HepG2 (cell line): ENCODE measurements around the gene C12orf43. TPM values are rescaled to one million over a fixed set of nuclear protein-coding genes. Genes with fewer than 3 reads are reported as not detected.

Experiments
- ATAC-seq: fragments of 200-7000 bp; cut with Tn5 transposase; 3 replicates; pipeline ENCODE4 v1.9.1; 2020; ENCODE audit warnings: mild to moderate bottlenecking, moderate library complexity
- BruUV-seq: library from RNA; stranded (reverse); fragments of 400-500 nt; replicated peaks from 2 replicates; lab custom pipeline; 2021; lab: Mats Ljungman, UMichigan
- CTCF ChIA-PET: fragments of 300-600 bp; formaldehyde crosslinking; extraction: SDS; loops from one replicate; lab custom pipeline; 2021; ENCODE audit warnings: low total read pairs, inconsistent platforms, low intra/inter-chr PET ratio; lab: Yijun Ruan, JAX
- POLR2A ChIA-PET: fragments of 350-600 bp; sonication (Branson Sonifier 250); formaldehyde crosslinking; loops from one replicate; lab custom pipeline; 2020; ENCODE audit warnings: antibody characterized with exemption, inconsistent platforms; lab: Yijun Ruan, JAX
- DNase-seq: peaks from one replicate; pipeline ENCODE4 v3.0.0-alpha.2; 2015; ENCODE audit warnings: low spot score
- FAIRE-seq: peaks from 3 replicates; lab custom pipeline; 2011; peaks lifted over from hg19 to GRCh38; lab: Jason Lieb, UNC
- H2AFZ ChIP-seq: one replicate; pipeline ENCODE4 v1.6.1; 2011; ENCODE audit warnings: low read length, inconsistent platforms
- H3K27ac ChIP-seq: fragments of 300-600 bp; 3 replicates; pipeline ENCODE4 v1.8.0; 2011; ENCODE audit warnings: mixed run types, mild to moderate bottlenecking, mixed read lengths, low read length, inconsistent platforms; ENCODE audit not compliant: insufficient read depth; ENCODE audit errors: extremely low read length
- H3K27me3 ChIP-seq, 2 experiments: fragments of 200-600 bp in 1 of 2; 2 replicates in 1 of 2; 3 replicates in 1 of 2; pipeline versions ENCODE4 v1.6.0 to v1.8.0; 2011; ENCODE audit warnings: low read length in 2 of 2, mild to moderate bottlenecking in 2 of 2, moderate library complexity in 2 of 2, inconsistent platforms in 1 of 2; ENCODE audit not compliant: insufficient read depth in 2 of 2, control insufficient read depth in 1 of 2
- H3K36me3 ChIP-seq, 2 experiments: fragments of 200-600 bp in 1 of 2; replicated peaks in 1 of 2; 2 replicates in 1 of 2; 3 replicates in 1 of 2; pipeline versions ENCODE4 v1.5.1 to v1.8.0; 2011; ENCODE audit warnings: low read length in 2 of 2, inconsistent platforms in 1 of 2; ENCODE audit not compliant: insufficient read depth in 2 of 2, control insufficient read depth in 1 of 2
- H3K4me1 ChIP-seq: 2 replicates; pipeline ENCODE4 v1.5.1; 2012; ENCODE audit warnings: low read length, inconsistent platforms; ENCODE audit not compliant: insufficient read depth
- H3K4me2 ChIP-seq: 2 replicates; pipeline ENCODE4 v1.6.0; 2011; ENCODE audit warnings: low read depth, low read length, inconsistent platforms
- H3K4me3 ChIP-seq, 3 experiments: fragments of 200-600 bp in 1 of 3; sonication (generic), shearing (Covaris generic) in 1 of 3; replicated peaks in 1 of 3; 2 replicates each; pipeline ENCODE4 v1.5.1; 2011 to 2016; ENCODE audit warnings: low read length in 3 of 3, inconsistent platforms in 2 of 3, low read depth in 2 of 3, mild to moderate bottlenecking in 2 of 3, control low read depth in 1 of 3, mixed read lengths in 1 of 3; ENCODE audit not compliant: insufficient read depth in 1 of 3
- H3K79me2 ChIP-seq: one replicate; pipeline ENCODE4 v1.6.1; 2011; ENCODE audit warnings: low read length, inconsistent platforms; ENCODE audit not compliant: insufficient read depth
- H3K9ac ChIP-seq: 2 replicates; pipeline ENCODE4 v1.6.0; 2011; ENCODE audit warnings: mild to moderate bottlenecking, low read depth, low read length, inconsistent platforms; ENCODE audit not compliant: insufficient read depth
- H3K9me3 ChIP-seq: 2 replicates; pipeline ENCODE4 v1.5.1; 2012; ENCODE audit warnings: mild to moderate bottlenecking, low read length
- H4K20me1 ChIP-seq: 2 replicates; pipeline ENCODE4 v1.6.0; 2011; ENCODE audit warnings: inconsistent platforms, mild to moderate bottlenecking, low read length, moderate library complexity; ENCODE audit not compliant: insufficient read depth
- BCL6 ChIP-seq: IDR thresholded peaks from 2 replicates; pipeline ENCODE4 v1.6.1; 2016; ENCODE audit warnings: missing genetic modification reagents, missing compliant biosample characterization
- FLYWCH1 ChIP-seq: sonication (generic); formaldehyde crosslinking; IDR thresholded peaks from 2 replicates; pipeline ENCODE4 v1.8.1; 2023; ENCODE audit warnings: mild to moderate bottlenecking, missing genetic modification reagents
- FOXP1 ChIP-seq, 2 experiments: fragments of 450-650 bp in 1 of 2; IDR thresholded peaks; 2 replicates each; pipeline ENCODE4 v1.6.1; 2017 to 2018; ENCODE audit warnings: antibody characterized with exemption in 1 of 2
- MEF2D ChIP-seq: sonication (generic); formaldehyde crosslinking; IDR thresholded peaks from 2 replicates; pipeline ENCODE4 v1.5.1; 2020; ENCODE audit warnings: mild to moderate bottlenecking, missing genetic modification reagents
- NFATC3 ChIP-seq: sonication (generic); formaldehyde crosslinking; IDR thresholded peaks from 2 replicates; pipeline ENCODE4 v1.5.1; 2020; ENCODE audit warnings: mild to moderate bottlenecking, missing genetic modification reagents
- NRL ChIP-seq: sonication (generic); formaldehyde crosslinking; IDR thresholded peaks from 2 replicates; pipeline ENCODE4 v1.5.0; 2020; ENCODE audit warnings: missing genetic modification reagents, mild to moderate bottlenecking, moderate library complexity, borderline replicate concordance
- PHB2 ChIP-seq: fragments of 450-650 bp; IDR thresholded peaks from 2 replicates; pipeline ENCODE4 v1.6.1; 2018; ENCODE audit not compliant: partially characterized antibody
- POGK ChIP-seq: sonication (generic); formaldehyde crosslinking; conservative IDR thresholded peaks from 2 replicates; pipeline ENCODE4 v1.8.0; 2022; ENCODE audit warnings: mild to moderate bottlenecking, moderate library complexity, missing genetic modification reagents
- SKIL ChIP-seq: sonication (generic); formaldehyde crosslinking; IDR thresholded peaks from 2 replicates; pipeline ENCODE4 v1.8.0; 2022; ENCODE audit warnings: missing genetic modification reagents, mild to moderate bottlenecking, moderate library complexity, borderline replicate concordance
- ZNF574 ChIP-seq: sonication (generic); formaldehyde crosslinking; IDR thresholded peaks from 2 replicates; pipeline ENCODE4 v1.4.0; 2020; ENCODE audit warnings: missing genetic modification reagents
- ZNF776 ChIP-seq: sonication (generic); formaldehyde crosslinking; IDR thresholded peaks from 2 replicates; pipeline ENCODE4 v1.4.0; 2020; ENCODE audit warnings: mild to moderate bottlenecking, missing genetic modification reagents
- WGBS: methylation state at CpG from one replicate; pipeline ENCODE4 v1.1.6; 2017; ENCODE audit warnings: low lambda C conversion rate; 5-methylcytosine and 5-hydroxymethylcytosine counted together
- in situ Hi-C: cut with HindIII; loops from 2 replicates; pipeline ENCODE4 v1.10.0; 2017; ENCODE audit warnings: low pct_unique_long_range_greater_than_20kb; ENCODE audit not compliant: extremely low pct_ligation_motif_present
- intact Hi-C: fragments of 100-400 bp; cut with micrococcal nuclease; formaldehyde crosslinking; loops from one replicate; pipeline ENCODE4 v1.10.0; 2022; ENCODE audit not compliant: unreplicated experiment
- polyA plus RNA-seq, 8 experiments: library from polyadenylated mRNA; depleted of rRNA in 3 of 8; stranded (reverse) in 7 of 8; unstranded in 1 of 8; fragments of >200 nt; fragmentation: Illumina TruSeq in 4 of 8; extraction: Trizol in 4 of 8; gene quantifications; 2 replicates each; pipeline versions ENCODE4 v1.2.1 to v1.2.3, GENCODE V29; 2011 to 2016; ENCODE audit warnings: low read depth in 4 of 8, missing spikeins in 1 of 8, mixed read lengths in 1 of 8; ENCODE audit not compliant: insufficient read depth in 1 of 8
- total RNA-seq, 5 experiments: library from RNA; depleted of rRNA; stranded (reverse); fragments of >200 nt; fragmentation: Illumina TruSeq; extraction: Trizol; gene quantifications; 2 replicates each; pipeline ENCODE4 v1.2.3, GENCODE V29; 2016; ENCODE audit warnings: low read depth in 1 of 5
- TF ChIP-seq, protein P1 (sequence below), 2 experiments: fragments of 450-650 bp in 1 of 2; sonication (generic) in 1 of 2; formaldehyde crosslinking; IDR thresholded peaks; 2 replicates each; pipeline versions ENCODE4 v1.5.0 to v1.8.0; 2020 to 2022; ENCODE audit warnings: mild to moderate bottlenecking in 1 of 2, missing genetic modification reagents in 1 of 2

Gene C12orf43
- total and polyA plus RNA-seq, 2 of the 13 experiments (the other 11 are each of a cell fraction or from before 2014, with no cell fraction given), result 7.9 to 11.1 TPM

- TF ChIP-seq, protein P1, sequence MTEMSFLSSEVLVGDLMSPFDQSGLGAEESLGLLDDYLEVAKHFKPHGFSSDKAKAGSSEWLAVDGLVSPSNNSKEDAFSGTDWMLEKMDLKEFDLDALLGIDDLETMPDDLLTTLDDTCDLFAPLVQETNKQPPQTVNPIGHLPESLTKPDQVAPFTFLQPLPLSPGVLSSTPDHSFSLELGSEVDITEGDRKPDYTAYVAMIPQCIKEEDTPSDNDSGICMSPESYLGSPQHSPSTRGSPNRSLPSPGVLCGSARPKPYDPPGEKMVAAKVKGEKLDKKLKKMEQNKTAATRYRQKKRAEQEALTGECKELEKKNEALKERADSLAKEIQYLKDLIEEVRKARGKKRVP (CRISPR knock-in tag; IDR thresholded peaks at IDR 0.05), result no peak
- TF ChIP-seq FOXP1 (IDR thresholded peaks at IDR 0.05) (no peak), FOXP1 (CRISPR knock-in tag; IDR thresholded peaks at IDR 0.05) (peak; percentile 42), SKIL (peak; percentile 42; the same call in 1 of the 2 replicates), PHB2 (no peak)
Measured at GRCh38 chr12:121026274-121027045, 10.2 kb upstream of the C12orf43 start (continued).

DNA sequence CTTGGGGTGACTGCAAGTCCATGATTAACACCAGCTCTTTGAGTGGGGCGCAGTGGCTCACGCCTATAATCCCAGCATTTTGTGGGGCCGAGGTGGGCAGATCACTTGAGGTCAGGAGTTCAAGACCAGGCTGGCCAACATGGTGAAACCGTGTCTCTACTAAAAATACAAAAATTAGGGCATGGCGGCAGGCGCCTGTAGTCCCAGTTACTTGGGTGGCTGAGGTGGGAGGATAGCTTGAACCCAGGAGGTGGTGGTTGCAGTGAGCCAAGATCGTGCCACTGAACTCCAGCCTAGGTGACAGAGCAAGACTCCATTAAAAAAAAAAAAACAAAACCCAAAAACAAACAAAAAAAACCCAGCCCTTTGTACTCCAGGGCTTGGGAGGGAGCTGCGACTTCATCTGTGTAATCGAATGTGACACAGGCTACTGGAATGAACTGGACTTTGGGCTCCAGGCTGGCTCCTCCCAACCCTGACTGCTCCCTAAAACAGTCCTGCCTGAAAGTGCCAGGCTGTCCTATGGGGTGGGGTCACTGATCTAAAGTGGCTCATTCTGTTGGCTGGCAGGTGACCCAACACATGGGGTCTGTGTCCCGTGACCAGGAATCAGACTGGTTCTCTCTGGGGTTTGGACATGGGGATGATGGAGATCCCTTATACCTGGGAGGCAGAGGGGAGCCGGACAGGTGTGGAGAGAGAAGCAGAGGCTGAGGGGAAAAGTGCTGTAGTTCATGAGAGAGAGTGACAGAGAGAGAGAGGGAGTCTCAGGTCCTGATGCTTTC, 9.3 kb upstream of the C12orf43 start:
- Histone ChIP-seq H3K9ac (peak overlapping the region; percentile 62), H2AFZ (no peak overlapping the region), H3K27ac (peak overlapping the region; percentile 89), H3K4me2 (peak overlapping the region; percentile 80), H3K4me3 (peak overlapping the region in 2 of 3 experiments; percentile 8 to 54; a peak in 3 of 6 replicates), H3K9me3 (no peaks in the 10 kb centered on the region), H3K36me3 (no peaks in the 10 kb centered on the region), H3K27me3 (no peaks in the 10 kb centered on the region; a peak in 1 of 5 replicates), H3K79me2 (no peaks in the 10 kb centered on the region), H3K4me1 (peaks cover 73% of the 10 kb centered on the region), H4K20me1 (no peaks in the 10 kb centered on the region)
- under 1% methylated on average over 11 of the region's 11 CpGs for WGBS
- ATAC-seq (peak; percentile 94), DNase-seq (peak; percentile 97), FAIRE-seq (peak; percentile 91)
- no TSS peak for BruUV-seq
- in situ Hi-C loops, result no loop called here
- intact Hi-C loops, result loop anchor here (1.0 kb wide), 1 partner anchor 35 kb away; no protein-coding TSS in a partner anchor
- POLR2A ChIA-PET, result interaction anchor here (0.6 to 3.2 kb wide), 8 partner anchors 8 to 192 kb away, joined by 3 to 33 read pairs (median 4); partner anchors contain the start of genes C12orf43 and HNF1A
- CTCF ChIA-PET, result no interaction called here
- peak; percentile 47; the same call in 1 of the 2 replicates for TF ChIP-seq BCL6 (CRISPR knock-in tag)
- peak; percentile 33; the same call in 1 of the 2 replicates for TF ChIP-seq MEF2D (CRISPR knock-in tag)
- TF ChIP-seq ZNF574, result peak; percentile 72
- TF ChIP-seq ZNF776 (CRISPR knock-in tag), result no peak
- no peak for TF ChIP-seq FLYWCH1 (CRISPR knock-in tag)
- TF ChIP-seq POGK (CRISPR knock-in tag), result no peak
- TF ChIP-seq NFATC3 (CRISPR knock-in tag), result no peak
- TF ChIP-seq NRL, result no peak
